NCI-H2227 (cell line): Measurements from ENCODE around the gene IQSEC3.
"Not testable (repeated sequence)": the region's sequence is repeated elsewhere in the genome, so short reads cannot be mapped to it uniquely, and the experiment has no call there.

ENCODE experiments used
- DNase-seq: peaks from one replicate; lab custom pipeline; 2025; ENCODE audit not compliant: unreplicated experiment; lab: John Stamatoyannopoulos, UW

The IQSEC3 gene

GRCh38 chr12:66428-66781 is at the start of gene IQSEC3:
IQSEC3 (plus strand) TSS chr12:66767; CDS start chr12:66883, 116 bp downstream.
- DNase-seq, result not testable (repeated sequence)

GRCh38 chr12:17370-18340 is 48.9 kb upstream of the IQSEC3 start:
- not testable (repeated sequence) for DNase-seq

GRCh38 chr12:18821-19567 is 47.6 kb upstream of the IQSEC3 start:
- not testable (repeated sequence) for DNase-seq

GRCh38 chr12:19906-20305 is 46.7 kb upstream of the IQSEC3 start:
- DNase-seq, result not testable (repeated sequence)

GRCh38 chr12:20757-21156 is 45.8 kb upstream of the IQSEC3 start:
- no peak for DNase-seq

GRCh38 chr12:21301-22189 is 45.0 kb upstream of the IQSEC3 start:
- DNase-seq, result no peak

GRCh38 chr12:22190-22529 is 44.4 kb upstream of the IQSEC3 start:
- no peak for DNase-seq

- no peak for DNase-seq
Observed at GRCh38 chr12:22530-23201, 43.9 kb upstream of the IQSEC3 start.

- not testable (repeated sequence) for DNase-seq
Observed at GRCh38 chr12:27904-28303, 38.7 kb upstream of the IQSEC3 start.

- not testable (repeated sequence) for DNase-seq
Observed at GRCh38 chr12:38775-39174, 27.8 kb upstream of the IQSEC3 start.

- not testable (repeated sequence) for DNase-seq
Observed at GRCh38 chr12:39555-40265, 26.9 kb upstream of the IQSEC3 start.

- DNase-seq, result not testable (repeated sequence)
Observed at GRCh38 chr12:44352-44751, 22.2 kb upstream of the IQSEC3 start.

- DNase-seq, result not testable (repeated sequence)
Observed at GRCh38 chr12:45235-45990, 21.2 kb upstream of the IQSEC3 start.

- DNase-seq, result not testable (repeated sequence)
Observed at GRCh38 chr12:45991-46358, 20.6 kb upstream of the IQSEC3 start.

GRCh38 chr12:46542-46941 is 20.0 kb upstream of the IQSEC3 start:
- DNase-seq, result not testable (repeated sequence)

- DNase-seq, result not testable (repeated sequence)
Observed at GRCh38 chr12:47699-48226, 18.8 kb upstream of the IQSEC3 start.

- not testable (repeated sequence) for DNase-seq
Observed at GRCh38 chr12:49149-49548, 17.4 kb upstream of the IQSEC3 start.

- DNase-seq, result not testable (repeated sequence)
Observed at GRCh38 chr12:51087-51486, 15.5 kb upstream of the IQSEC3 start.

- not testable (repeated sequence) for DNase-seq
Observed at GRCh38 chr12:51962-52361, 14.6 kb upstream of the IQSEC3 start.
